ENCODE data around the gene SLAMF6.
"Not testable (repeated sequence)": the region's sequence is repeated elsewhere in the genome, so short reads cannot be mapped to it uniquely, and the experiment has no call there.

SLAMF6 gene

DNA sequence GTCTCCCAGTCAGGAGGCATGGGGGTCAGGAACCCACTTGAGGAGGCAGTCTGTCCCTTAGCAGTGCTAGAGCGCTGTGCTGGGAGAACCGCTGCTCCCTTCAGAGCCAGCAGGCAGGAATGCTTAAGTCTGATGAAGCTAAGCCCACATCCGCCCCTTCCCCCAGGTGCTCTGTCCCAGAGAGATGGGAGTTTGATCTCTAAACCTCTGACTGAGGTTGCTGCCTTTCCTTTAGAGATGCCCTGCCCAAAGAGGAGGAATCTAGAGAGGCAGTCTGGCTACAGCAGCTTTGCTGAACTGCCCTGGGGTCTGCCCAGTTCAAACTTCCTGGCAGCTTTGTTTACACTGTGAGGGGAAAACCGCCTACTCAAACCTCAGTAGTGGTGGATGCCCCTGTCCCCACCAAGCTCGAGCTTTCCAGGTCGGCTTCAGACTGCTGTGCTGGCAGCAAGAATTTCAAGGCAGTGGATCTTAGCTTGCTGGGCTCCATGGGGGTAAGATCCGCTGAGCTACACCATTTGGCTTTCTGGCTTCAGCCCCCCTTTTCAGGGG is 6.4 kb upstream of the SLAMF6 start:
- not testable (repeated sequence) for H3K9ac ChIP-seq (ENCODE audit: low read length); H3K4me3 ChIP-seq (ENCODE audit: low read depth, low read length); H3K27ac ChIP-seq (ENCODE audit: low read depth, low read length); H3K36me3 ChIP-seq (ENCODE audit: control insufficient read depth, insufficient read depth, low read length); H3K27me3 ChIP-seq (ENCODE audit: control insufficient read depth, insufficient read depth, low read length); H3K4me1 ChIP-seq (ENCODE audit: control insufficient read depth, insufficient read depth, low read length)
- peaks cover 21% of the 10 kb centered on the region for H3K9me3 ChIP-seq (ENCODE audit: control insufficient read depth, insufficient read depth, low read depth, low read length)

DNA sequence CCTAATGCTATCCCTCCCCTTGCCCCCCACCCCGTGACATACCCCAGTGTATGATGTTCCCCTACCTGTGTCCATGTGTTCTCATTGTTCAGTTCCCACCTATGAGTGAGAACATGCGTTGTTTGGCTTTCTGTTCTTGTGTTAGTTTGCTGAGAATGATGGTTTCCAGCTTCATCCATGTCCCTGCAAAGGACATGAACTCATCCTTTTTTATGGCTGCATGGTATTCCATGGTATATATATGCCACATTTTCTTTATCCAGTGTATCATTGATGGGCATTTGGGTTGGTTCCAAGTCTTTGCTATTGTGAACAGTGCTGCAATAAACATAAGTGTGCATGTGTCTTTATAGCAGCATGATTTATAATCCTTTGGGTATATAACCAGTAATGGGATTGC is 734 bp upstream of the SLAMF6 start:
- H3K4me3 ChIP-seq (ENCODE audit: low read depth, low read length); H3K27ac ChIP-seq (ENCODE audit: low read depth, low read length); H3K9ac ChIP-seq (ENCODE audit: low read length); H3K27me3 ChIP-seq (ENCODE audit: control insufficient read depth, insufficient read depth, low read length); H3K36me3 ChIP-seq (ENCODE audit: control insufficient read depth, insufficient read depth, low read length); H3K9me3 ChIP-seq (ENCODE audit: control insufficient read depth, insufficient read depth, low read depth, low read length): not testable (repeated sequence)
- peaks cover 18% of the 10 kb centered on the region for H3K4me1 ChIP-seq (ENCODE audit: control insufficient read depth, insufficient read depth, low read length)

DNA sequence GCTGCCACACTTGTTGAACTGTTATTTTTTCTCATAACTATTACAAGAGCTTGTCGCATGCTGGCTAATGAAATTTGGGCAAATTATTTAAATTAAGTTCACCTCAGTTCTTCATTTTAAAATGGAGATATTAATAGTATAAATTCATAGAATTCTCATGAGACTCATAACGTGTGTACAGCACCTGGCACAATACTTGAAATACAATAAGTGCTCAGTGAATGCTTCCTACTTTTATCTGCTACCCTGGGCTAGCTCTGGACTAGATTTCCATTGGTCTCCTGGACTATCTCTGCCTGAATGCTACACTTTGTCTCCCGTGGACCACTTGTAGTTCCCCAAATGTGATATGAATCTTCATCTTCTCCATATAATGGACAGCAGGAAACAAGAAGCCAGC is 919 bp downstream of the SLAMF6 start:
- H3K27ac ChIP-seq (ENCODE audit: low read depth, low read length) = no peak overlapping the region
- H3K36me3 ChIP-seq (ENCODE audit: control insufficient read depth, insufficient read depth, low read length) = no peaks in the 10 kb centered on the region
- H3K4me1 ChIP-seq (ENCODE audit: control insufficient read depth, insufficient read depth, low read length) = peaks cover 18% of the 10 kb centered on the region
- H3K9ac ChIP-seq (ENCODE audit: low read length) = no peak overlapping the region
- no peaks in the 10 kb centered on the region; the same call in 1 of the 2 replicates for H3K9me3 ChIP-seq (ENCODE audit: control insufficient read depth, insufficient read depth, low read depth, low read length)
- H3K4me3 ChIP-seq (ENCODE audit: low read depth, low read length) = no peak overlapping the region
- no peaks in the 10 kb centered on the region for H3K27me3 ChIP-seq (ENCODE audit: control insufficient read depth, insufficient read depth, low read length)

DNA sequence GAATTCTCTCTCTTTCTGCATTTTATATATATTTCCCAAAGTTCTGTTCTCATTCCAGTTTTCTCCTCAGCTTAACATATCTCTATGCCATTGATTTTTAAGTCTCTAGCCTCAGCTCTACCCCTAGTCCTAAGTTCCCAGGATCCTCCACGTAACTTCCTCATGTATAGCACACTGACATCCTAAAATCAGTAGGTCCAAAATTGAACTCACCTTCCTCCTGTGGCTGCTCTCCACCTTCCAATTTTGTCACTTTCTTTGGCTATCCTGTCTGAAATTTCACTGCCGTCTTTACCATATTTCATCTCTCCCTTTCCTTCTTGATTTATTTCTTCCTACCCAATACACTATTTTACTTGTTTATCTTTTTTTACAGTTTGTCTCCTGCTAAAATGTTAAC is 1.5 kb downstream of the SLAMF6 start:
- Histone ChIP-seq H3K4me3 (ENCODE audit: low read depth, low read length) (no peak overlapping the region), H3K36me3 (ENCODE audit: control insufficient read depth, insufficient read depth, low read length) (no peaks in the 10 kb centered on the region), H3K4me1 (ENCODE audit: control insufficient read depth, insufficient read depth, low read length) (peaks cover 18% of the 10 kb centered on the region), H3K9me3 (ENCODE audit: control insufficient read depth, insufficient read depth, low read depth, low read length) (no peaks in the 10 kb centered on the region; the same call in 1 of the 2 replicates), H3K27me3 (ENCODE audit: control insufficient read depth, insufficient read depth, low read length) (no peaks in the 10 kb centered on the region), H3K9ac (ENCODE audit: low read length) (no peak overlapping the region), H3K27ac (ENCODE audit: low read depth, low read length) (no peak overlapping the region)

DNA sequence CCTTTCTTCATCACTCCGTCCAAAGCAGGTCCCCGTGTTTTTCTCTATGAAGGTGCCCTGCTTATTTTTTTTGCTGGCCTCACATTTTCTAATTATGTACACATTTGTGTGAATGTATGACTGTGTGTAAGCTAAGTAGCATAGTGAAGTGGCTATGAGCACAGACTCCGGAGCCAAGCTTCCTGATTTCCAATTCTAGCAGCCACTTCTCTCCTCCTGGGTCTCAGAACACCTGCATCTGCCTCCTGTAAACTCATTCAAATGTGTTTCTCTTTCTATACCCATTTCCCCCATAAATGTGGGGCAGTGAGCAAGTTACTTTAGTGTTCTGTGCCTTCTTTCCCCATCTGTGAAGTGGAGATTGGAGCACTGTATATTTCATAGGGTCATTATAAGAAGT is 2.1 kb downstream of the SLAMF6 start:
- no peaks in the 10 kb centered on the region; the same call in 1 of the 2 replicates for H3K9me3 ChIP-seq (ENCODE audit: control insufficient read depth, insufficient read depth, low read depth, low read length)
- no peak overlapping the region for H3K9ac ChIP-seq (ENCODE audit: low read length)
- peaks cover 18% of the 10 kb centered on the region for H3K4me1 ChIP-seq (ENCODE audit: control insufficient read depth, insufficient read depth, low read length)
- no peak overlapping the region for H3K4me3 ChIP-seq (ENCODE audit: low read depth, low read length)
- H3K27me3 ChIP-seq (ENCODE audit: control insufficient read depth, insufficient read depth, low read length) = no peaks in the 10 kb centered on the region
- H3K27ac ChIP-seq (ENCODE audit: low read depth, low read length) = no peak overlapping the region
- H3K36me3 ChIP-seq (ENCODE audit: control insufficient read depth, insufficient read depth, low read length) = no peaks in the 10 kb centered on the region

DNA sequence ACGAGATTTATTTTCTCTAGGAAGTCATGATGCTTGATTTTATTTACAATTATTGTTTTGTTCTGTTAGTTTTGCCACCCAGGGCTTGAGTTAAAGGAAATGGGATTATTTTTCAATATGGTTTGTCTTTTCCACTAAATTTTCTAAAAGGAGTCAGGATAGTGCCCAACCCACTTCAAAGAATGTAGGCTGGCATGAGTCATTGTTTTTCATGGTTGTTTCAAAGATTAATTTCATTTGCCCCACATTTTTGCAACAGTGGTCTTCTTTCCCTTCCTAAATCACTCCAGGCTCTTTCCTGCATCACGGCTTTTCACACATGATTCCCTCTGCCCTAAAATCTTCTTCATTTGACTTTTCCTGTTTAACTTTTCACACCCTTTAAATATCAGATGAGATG is 2.5 kb downstream of the SLAMF6 start:
- Histone ChIP-seq H3K27me3 (ENCODE audit: control insufficient read depth, insufficient read depth, low read length) (no peaks in the 10 kb centered on the region), H3K4me1 (ENCODE audit: control insufficient read depth, insufficient read depth, low read length) (peaks cover 18% of the 10 kb centered on the region), H3K9me3 (ENCODE audit: control insufficient read depth, insufficient read depth, low read depth, low read length) (no peaks in the 10 kb centered on the region; the same call in 1 of the 2 replicates), H3K4me3 (ENCODE audit: low read depth, low read length) (no peak overlapping the region), H3K9ac (ENCODE audit: low read length) (no peak overlapping the region), H3K27ac (ENCODE audit: low read depth, low read length) (no peak overlapping the region), H3K36me3 (ENCODE audit: control insufficient read depth, insufficient read depth, low read length) (no peaks in the 10 kb centered on the region)

DNA sequence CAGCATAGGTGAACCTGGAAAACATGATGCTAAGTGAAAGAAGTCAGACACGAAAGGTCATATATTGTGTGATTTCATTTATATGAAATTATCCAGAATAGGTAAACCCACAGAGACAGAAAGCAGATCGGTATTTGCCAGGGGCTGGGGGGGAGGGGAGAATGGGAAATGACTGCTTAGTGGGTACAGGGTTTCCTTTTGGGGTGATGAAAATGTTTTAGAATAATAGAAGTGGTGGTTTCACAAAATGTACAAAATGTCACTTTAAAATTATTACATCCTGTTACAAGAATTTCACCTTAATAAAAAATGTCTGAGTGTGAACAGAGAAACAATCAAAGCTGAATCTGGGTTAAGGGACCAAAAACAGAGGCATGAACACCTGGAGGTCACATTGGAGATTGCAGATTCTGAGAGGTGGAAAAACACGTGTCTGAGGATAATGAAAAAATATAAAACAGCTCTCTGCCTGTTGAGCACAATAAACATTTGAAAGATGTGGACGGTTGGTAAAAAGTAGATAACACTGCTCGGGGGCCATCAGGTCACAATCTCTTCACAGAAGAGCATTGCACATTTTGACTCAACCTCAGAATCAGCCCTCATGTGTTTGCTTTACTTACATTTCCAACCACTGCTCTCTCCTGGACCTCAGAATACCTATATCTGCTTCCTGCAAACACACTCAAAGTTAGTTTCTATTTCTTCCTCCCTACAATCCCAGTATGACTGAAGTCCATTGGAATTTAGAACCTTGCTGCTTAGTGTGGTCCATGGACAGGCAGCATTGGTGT is 3.2 kb downstream of the SLAMF6 start:
- Histone ChIP-seq H3K9me3 (ENCODE audit: control insufficient read depth, insufficient read depth, low read depth, low read length) (no peaks in the 10 kb centered on the region; the same call in 1 of the 2 replicates), H3K36me3 (ENCODE audit: control insufficient read depth, insufficient read depth, low read length) (no peaks in the 10 kb centered on the region), H3K27ac (ENCODE audit: low read depth, low read length) (no peak overlapping the region), H3K4me3 (ENCODE audit: low read depth, low read length) (no peak overlapping the region), H3K4me1 (ENCODE audit: control insufficient read depth, insufficient read depth, low read length) (peaks cover 18% of the 10 kb centered on the region), H3K27me3 (ENCODE audit: control insufficient read depth, insufficient read depth, low read length) (no peaks in the 10 kb centered on the region), H3K9ac (ENCODE audit: low read length) (no peak overlapping the region)

DNA sequence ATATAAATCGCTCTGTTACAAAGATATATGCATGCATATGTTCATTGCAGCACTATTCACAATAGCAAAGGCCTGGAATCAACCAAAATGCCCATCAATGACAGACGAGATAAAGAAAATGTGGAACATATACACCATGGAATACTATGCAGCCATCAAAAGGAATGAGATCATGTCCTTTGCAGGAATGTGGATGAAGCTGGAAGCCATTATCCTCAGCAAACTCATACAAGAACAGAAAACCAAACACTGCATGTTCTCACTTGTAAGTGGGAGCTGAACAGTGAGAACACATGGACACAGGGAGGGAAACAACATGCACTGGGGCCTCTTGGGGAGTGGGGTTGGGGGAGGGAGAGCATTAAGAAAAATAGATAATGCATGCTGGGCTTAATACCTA is 5.5 kb downstream of the SLAMF6 start:
- H3K9me3 ChIP-seq (ENCODE audit: control insufficient read depth, insufficient read depth, low read depth, low read length); H3K9ac ChIP-seq (ENCODE audit: low read length); H3K36me3 ChIP-seq (ENCODE audit: control insufficient read depth, insufficient read depth, low read length); H3K27me3 ChIP-seq (ENCODE audit: control insufficient read depth, insufficient read depth, low read length); H3K4me3 ChIP-seq (ENCODE audit: low read depth, low read length); H3K27ac ChIP-seq (ENCODE audit: low read depth, low read length): not testable (repeated sequence)
- H3K4me1 ChIP-seq (ENCODE audit: control insufficient read depth, insufficient read depth, low read length) = peaks cover 18% of the 10 kb centered on the region

DNA sequence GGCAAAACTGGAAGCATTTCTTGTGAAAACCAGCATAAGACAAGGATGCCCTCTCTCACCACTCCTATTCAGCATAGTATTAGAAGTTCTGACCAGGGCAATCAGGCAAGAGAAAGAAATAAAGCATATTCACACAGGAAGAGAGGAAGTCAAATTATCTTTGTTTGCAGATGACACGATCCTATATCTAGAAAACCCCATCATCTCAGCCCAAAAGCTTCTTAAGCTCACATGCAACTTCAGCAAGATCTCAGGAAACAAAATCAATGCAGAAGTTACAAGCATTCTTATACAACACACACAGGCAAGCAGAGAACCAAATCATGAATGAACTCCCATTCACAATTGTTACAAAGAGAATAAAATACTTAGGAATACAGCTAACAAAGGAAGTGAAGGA is 7.1 kb downstream of the SLAMF6 start:
- H3K27me3 ChIP-seq (ENCODE audit: control insufficient read depth, insufficient read depth, low read length); H3K36me3 ChIP-seq (ENCODE audit: control insufficient read depth, insufficient read depth, low read length); H3K9me3 ChIP-seq (ENCODE audit: control insufficient read depth, insufficient read depth, low read depth, low read length): not testable (repeated sequence)

DNA sequence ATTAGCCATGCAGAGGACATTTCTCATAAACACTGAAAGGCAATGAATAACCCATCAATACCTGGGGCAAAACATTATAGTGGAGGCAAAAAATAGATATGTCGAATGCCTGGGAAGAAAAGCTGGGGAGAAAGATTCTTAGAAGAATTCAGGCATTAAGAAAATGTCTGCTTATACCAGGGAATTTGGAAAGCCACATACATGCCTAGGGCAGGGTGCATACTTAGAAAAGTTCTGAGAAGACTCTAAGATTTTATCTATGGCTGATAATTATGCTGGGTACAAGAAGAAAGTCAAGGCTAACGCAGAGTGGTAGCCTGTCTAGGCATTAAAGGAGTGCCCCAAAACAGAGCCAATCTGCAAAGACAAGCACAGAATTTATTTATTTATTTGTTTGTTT is 18.4 kb downstream of the SLAMF6 start:
- Histone ChIP-seq H3K9ac (ENCODE audit: low read length) (no peak overlapping the region), H3K4me3 (ENCODE audit: low read depth, low read length) (no peak overlapping the region), H3K36me3 (ENCODE audit: control insufficient read depth, insufficient read depth, low read length) (no peaks in the 10 kb centered on the region), H3K27me3 (ENCODE audit: control insufficient read depth, insufficient read depth, low read length) (no peaks in the 10 kb centered on the region), H3K4me1 (ENCODE audit: control insufficient read depth, insufficient read depth, low read length) (no peaks in the 10 kb centered on the region), H3K27ac (ENCODE audit: low read depth, low read length) (no peak overlapping the region), H3K9me3 (ENCODE audit: control insufficient read depth, insufficient read depth, low read depth, low read length) (peaks cover 6% of the 10 kb centered on the region; the same call in 1 of the 2 replicates)

More for the DNA sequence above, 7.1 kb downstream of the SLAMF6 start:
- peaks cover 10% of the 10 kb centered on the region for H3K4me1 ChIP-seq (ENCODE audit: control insufficient read depth, insufficient read depth, low read length)
- not testable (repeated sequence) for H3K9ac ChIP-seq (ENCODE audit: low read length); H3K4me3 ChIP-seq (ENCODE audit: low read depth, low read length); H3K27ac ChIP-seq (ENCODE audit: low read depth, low read length)

DNA sequence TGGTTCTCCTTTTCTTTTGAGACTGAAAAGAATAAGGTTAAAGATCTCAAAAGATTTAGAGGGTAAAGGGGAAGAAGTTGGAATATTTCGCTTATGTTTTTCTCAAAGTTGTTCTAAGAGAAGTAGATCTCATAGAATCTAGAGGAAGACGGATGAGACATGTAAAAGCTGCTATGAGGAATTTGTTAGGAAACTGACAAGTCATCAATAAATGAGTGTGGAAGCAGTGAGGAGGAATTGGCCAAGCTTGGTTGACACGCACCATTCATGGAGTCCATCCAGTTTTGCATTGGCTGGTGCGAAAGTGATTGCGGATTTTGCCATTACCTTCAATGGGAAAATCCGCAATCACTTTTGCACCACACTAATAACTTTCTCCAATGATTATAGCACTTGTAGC is 20.0 kb downstream of the SLAMF6 start:
- Histone ChIP-seq H3K9ac (ENCODE audit: low read length) (no peak overlapping the region), H3K4me3 (ENCODE audit: low read depth, low read length) (no peak overlapping the region), H3K36me3 (ENCODE audit: control insufficient read depth, insufficient read depth, low read length) (no peaks in the 10 kb centered on the region), H3K4me1 (ENCODE audit: control insufficient read depth, insufficient read depth, low read length) (no peaks in the 10 kb centered on the region), H3K9me3 (ENCODE audit: control insufficient read depth, insufficient read depth, low read depth, low read length) (peaks cover 13% of the 10 kb centered on the region; the same call in 1 of the 2 replicates), H3K27me3 (ENCODE audit: control insufficient read depth, insufficient read depth, low read length) (no peaks in the 10 kb centered on the region), H3K27ac (ENCODE audit: low read depth, low read length) (no peak overlapping the region)

Data from HUES6 (cell line).